IPS-11a (cell line): ENCODE data around the gene TEX11.
"Not testable (repeated sequence)": the region's sequence is repeated elsewhere in the genome, so short reads cannot be mapped to it uniquely, and the experiment has no call there.

Experiments
- H3K4me3 ChIP-seq: one replicate; pipeline ENCODE4 v1.5.1; 2013; ENCODE audit warnings: low read depth, low read length, control low read depth

Gene TEX11

DNA sequence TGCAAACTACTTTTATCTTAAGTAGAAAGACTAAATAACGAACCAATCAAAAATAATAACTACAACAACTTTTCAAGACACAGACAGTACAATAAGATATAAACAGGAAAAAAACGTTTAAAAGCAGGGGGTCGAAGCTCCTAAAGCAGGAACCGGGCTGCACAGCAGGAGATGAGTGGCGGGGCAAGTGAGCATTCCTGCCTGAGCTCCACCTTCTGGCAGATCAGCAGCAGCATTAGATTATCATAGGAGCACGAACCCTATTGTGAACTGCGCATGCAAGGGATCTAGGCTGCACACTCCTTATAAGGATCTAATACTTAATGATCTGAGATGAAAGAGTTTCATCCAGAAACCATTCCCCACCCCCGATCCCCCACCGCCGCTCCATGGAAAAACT, 146.2 kb downstream of the TEX11 start:
- H3K4me3 ChIP-seq = no peak overlapping the region

DNA sequence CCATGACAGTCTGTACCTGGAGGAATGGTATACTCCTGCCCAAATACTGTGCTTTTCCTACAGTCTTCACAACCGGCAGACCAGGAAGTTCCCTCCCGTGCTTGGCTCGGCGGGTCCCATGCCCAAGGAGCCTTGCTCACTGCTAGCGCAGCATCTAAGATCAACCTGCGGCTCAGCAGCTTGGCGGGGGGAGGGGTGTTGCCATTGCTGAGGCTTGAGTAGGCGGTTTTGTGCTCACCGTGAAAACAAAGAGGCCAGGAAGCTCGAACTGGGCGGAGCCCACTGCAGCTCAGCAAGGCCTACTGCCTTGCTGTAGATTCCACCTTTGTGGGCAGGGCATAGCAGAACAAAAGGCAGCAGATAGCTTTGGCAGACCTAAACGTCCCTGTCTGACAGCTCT, 152.7 kb downstream of the TEX11 start:
- no peak overlapping the region for H3K4me3 ChIP-seq

DNA sequence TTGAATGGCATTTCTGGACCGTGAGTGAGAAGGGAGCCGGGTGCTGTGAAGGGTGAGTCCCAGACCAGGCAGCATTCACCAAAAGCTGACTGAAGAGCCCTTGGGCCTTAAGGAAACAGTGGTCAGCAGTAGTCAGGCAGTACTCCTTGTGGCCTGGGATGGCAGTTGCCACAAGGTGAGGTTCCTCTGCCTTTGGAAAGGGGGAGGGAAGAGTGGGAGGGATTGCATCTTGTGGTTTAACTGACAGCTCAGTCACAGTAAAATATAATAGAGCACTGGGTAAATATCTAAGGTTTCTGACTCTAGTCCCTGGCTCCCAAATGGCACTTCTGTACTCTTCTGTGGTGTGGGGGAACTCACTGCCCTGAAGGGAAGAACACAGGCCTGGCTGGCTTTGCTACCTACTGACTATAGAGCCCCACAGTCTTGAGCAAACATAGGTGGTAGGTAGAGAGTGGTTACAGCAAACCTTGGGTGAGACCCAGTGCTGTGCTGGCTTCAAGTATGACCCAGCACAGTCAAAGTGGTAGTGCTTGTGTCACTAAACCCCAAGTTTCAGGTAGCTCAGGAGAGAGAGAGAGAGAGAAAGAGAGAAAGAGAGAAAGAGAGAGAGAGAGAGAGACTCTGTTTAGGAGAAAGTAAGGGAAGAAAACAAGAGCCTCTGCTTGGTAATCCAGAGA, 154.2 kb downstream of the TEX11 start:
- H3K4me3 ChIP-seq = no peak overlapping the region

DNA sequence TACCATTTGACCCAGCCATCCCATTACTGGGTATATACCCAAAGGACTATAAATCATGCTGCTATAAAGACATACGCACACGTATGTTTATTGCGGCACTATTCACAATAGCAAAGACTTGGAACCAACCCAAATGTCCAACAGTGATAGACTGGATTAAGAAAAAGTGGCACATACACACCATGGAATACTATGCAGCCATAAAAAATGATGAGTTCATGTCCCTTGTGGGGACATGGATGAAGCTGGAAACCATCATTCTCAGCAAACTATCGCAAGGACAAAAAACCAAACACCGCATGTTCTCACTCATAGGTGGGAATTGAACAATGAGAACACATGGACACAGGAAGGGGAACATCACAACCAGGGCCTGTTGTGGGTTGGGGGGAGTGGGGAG, 174.7 kb downstream of the TEX11 start:
- not testable (repeated sequence) for H3K4me3 ChIP-seq

DNA sequence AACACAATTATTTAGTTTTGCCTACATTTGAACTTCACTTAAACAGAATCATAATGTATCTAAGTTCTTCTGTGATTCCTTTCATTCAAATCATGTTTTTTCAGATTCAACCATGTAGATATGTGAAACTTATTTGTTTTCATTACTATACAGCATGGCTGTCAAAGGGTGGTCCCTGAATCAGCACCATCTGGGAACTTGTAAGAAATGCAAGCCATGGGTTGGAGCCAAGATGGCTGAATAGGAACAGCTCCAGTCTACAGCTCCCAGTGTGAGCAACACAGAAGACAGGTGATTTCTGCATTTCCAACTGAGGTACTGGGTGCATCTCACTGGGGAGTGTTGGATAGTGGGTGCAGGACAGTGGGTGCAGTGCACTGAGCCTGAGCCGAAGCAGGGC, 180.6 kb downstream of the TEX11 start:
- not testable (repeated sequence) for H3K4me3 ChIP-seq

DNA sequence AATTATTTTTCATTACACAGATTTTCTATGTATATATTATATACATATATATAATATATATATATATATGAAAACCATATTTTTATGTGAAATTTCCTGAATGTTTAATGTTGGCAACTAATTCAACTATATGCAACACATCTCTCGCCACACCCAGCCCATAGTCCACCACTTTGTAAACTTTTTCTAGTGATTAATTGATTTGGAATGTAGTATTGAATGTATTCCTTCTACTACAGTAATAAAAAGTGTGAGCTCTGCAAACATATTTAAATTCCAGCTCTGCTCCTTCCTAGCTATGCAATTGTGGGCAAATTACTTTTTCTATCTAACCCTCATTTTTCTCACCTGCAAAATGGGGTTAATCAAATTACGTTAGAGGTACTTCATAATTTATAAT, 187.8 kb downstream of the TEX11 start:
- no peak overlapping the region for H3K4me3 ChIP-seq

DNA sequence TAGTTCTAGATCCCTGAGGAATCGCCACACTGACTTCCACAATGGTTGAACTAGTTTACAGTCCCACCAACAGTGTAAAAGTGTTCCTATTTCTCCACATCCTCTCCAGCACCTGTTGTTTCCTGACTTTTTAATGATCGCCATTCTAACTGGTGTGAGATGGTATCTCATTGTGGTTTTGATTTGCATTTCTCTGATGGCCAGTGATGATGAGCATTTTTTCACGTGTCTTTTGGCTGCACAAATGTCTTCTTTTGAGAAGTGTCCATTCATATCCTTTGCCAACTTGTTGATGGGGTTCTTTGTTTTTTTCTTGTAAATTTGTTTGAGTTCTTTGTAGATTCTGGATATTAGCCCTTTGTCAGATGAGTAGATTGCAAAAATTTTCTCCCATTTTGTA, 197.2 kb downstream of the TEX11 start:
- H3K4me3 ChIP-seq = not testable (repeated sequence)

DNA sequence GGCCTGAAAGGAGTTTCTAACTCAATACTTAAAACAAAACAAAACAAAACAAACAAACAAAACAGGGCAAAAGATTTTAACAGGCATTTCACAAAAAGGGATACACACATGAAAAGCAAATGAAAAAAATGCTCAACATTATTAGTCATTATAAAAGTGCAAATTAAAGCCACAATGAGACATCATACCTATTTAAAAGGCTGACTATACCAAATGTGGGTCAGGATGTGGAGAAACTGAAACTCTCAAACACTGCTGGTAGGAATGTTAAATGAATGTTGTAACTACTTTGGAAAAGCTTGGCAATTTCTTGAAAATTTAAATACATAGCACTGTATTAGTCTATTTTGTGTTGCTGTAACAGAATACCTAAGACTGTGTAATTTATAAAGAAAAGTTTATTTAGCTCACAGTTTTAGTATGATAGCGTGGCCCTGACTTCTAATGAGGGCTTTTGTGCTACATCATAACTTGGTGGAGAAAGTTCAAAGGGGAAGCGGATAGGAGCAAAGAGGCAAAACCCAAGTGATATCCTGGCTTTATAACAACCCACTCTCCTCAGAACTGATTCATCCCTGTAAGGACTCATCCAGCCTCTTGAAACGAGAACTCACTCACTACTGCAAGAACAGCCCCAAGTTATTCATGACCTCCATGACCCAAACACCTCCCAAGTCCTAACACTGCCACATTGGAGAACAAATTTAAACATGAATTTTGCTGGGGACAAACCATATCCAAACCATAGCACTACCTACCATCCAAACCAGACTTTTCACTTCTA, 214.0 kb downstream of the TEX11 start:
- H3K4me3 ChIP-seq = no peak overlapping the region

DNA sequence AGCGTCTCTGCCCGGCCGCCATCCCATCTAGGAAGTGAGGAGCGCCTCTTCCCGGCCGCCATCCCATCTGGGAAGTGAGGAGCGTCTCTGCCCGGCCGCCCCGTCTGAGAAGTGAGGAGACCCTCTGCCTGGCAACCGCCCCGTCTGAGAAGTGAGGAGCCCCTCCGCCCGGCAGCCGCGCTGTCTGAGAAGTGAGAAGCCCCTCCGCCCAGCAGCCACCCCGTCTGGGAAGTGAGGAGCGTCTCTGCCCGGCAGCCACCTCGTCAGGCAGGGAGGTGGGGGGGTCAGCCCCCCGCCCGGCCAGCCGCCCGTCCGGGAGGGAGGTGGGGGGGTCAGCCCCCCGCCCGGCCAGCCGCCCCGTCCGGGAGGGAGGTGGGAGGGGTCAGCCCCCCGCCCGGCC, 229.1 kb downstream of the TEX11 start:
- not testable (repeated sequence) for H3K4me3 ChIP-seq

DNA sequence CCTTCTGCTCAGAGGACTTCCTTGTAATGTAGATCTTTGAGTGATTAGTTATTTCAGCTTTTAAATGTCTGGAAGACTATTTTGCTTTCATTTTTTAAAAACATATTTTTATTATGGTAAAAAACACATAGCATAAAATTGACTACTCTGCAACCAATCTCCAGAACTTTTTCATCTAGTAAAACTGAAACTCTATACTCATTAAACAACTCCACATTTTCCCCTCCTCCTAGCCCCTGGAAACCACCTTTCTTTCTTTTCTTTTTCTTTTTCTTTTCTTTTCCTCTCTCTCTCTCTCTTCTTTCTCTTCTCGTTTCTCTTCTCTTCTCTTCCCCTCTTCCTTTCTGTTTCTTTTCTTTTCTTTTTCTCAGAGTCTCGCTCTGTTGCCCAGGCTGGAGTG, 233.2 kb downstream of the TEX11 start:
- no peak overlapping the region for H3K4me3 ChIP-seq

DNA sequence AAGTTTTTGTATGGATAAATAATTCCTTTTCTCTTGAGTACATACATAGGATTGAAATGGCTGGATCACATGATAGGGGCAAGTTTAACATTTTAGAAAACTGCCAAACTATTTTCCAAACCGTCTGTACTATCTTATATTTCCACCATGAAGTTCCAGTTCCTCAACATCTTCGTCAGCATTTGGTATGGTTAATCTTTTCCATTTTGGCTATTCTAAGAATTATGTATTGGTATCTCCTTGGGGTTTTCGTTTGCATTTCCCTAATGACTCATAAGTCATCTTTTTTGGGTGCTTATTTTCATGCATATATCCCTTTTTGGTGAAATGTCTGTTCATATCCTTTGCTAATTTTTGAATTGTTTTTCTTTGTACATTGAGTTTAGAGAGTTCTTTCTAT, 236.2 kb downstream of the TEX11 start:
- no peak overlapping the region for H3K4me3 ChIP-seq

DNA sequence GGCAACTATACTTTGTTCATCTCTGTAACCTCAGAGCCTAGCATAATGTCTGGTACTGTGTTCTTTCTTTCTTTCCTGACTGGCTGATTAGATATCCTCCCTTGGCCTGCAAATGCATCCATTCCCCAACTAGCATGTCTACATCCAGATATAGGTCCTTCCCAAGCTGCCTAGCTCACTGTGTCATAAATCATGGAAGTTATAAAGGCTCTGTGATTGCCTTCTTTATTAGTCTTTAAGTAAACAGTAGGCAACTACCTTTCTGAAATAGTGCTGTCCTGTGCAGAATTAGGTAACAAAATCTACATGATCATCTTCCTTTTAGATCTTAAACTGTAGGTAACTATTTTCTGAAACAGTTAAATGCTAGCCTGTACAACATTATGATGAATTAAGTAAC, 239.4 kb downstream of the TEX11 start:
- no peak overlapping the region for H3K4me3 ChIP-seq

DNA sequence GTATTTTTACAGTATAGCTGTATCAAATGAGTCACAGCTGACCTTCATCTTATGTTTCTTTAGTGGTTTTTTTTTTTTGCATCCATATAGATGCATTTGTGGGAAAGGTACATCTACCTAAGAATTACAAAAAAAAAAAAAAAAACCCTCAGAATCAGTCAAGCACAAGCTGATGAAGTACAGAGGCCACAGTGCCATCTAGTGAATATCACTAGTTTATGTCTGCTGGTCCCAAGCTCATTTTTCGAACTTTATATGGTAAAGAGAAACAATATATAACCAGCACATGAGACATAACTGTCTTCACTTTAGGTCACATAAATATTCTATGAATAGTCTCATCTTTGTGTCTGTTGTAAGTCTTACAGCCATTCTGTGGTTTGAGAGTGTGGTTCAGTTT, 243.8 kb downstream of the TEX11 start:
- H3K4me3 ChIP-seq = no peak overlapping the region

DNA sequence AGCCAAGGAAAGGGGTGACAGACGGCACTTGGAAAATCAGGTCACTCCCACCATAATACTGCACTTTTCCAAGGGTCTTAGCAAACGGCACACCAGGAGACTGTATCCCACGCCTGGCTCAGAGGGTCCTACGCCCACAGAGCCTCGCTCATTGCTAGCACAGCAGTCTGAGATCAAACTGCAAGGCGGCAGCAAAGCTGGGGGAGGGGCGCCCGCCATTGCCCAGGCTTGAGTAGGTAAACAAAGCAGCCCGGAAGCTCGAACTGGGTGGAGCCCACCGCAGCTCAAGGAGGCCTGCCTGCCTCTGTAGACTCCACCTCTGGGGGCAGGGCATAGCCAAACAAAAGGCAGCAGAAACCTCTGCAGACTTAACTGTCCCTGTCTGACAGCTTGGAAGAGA, 247.4 kb downstream of the TEX11 start:
- H3K4me3 ChIP-seq = not testable (repeated sequence)

DNA sequence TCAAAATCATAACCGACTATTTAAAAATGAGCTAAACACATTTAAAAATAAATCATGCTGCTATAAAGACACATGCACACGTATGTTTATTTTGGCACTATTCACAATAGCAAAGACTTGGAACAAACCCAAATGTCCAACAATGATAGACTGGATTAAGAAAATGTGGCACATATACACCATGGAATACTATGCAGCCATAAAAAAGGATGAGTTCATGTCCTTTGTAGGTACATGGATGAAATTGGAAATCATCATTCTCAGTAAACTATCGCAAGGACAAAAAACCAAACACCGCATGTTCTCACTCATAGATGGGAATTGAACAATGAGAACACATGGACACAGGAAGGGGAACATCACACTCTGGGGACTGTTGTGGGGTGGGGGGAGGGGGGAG, 251.0 kb downstream of the TEX11 start:
- not testable (repeated sequence) for H3K4me3 ChIP-seq

DNA sequence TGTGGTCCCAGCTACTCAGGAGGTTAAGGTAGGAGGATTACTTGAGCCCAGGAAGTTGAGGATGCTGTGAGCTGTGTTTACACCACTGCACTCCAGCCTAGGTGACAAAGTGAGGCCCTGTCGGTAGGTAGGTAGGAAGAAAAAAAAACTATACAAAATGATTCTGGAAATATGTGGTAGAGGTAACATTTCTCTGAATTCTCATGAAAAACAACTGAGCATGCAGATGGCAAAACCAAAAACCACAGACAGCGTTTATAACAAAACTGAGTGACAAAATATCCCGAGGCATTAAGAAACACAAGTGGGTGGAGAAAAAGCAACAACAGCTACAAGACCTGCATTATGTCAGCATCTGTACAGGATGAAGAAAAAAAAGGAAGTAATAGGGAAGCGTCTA, 252.2 kb downstream of the TEX11 start:
- no peak overlapping the region for H3K4me3 ChIP-seq

DNA sequence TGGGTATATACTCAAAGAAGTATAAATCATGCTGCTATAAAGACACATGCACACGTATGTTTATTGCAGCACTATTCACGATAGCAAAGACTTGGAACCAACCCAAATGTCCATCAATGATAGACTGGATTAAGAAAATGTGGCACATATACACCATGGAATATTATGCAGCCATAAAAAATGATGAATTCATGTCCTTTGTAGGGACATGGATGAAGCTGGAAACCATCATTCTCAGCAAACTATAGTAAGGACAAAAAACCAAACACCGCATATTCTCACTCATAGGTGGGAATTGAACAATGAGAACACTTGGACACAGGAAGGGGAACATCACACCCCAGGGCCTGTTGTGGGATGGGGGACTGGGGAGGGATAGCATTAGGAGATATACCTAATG, 260.6 kb downstream of the TEX11 start:
- not testable (repeated sequence) for H3K4me3 ChIP-seq

DNA sequence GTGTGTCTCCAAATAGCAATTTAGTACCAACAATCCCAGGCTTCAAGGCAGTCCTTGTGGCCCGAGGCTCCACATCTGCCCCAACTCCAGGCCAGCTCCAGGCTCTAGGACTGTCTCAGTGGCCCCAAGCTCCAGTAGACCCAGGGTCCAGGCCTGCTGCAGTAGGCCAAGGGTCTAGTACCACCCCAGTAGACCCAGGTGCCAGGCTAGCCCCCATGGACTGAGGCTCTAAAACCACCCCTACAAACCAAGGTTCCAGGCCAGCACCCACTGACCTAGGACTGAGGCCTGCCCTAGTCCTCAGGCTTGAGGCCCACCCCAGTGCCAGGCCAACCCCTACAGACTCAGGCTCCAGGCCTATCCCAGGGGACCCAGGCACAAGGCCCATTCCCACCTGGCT, 272.3 kb downstream of the TEX11 start:
- no peak overlapping the region for H3K4me3 ChIP-seq

DNA sequence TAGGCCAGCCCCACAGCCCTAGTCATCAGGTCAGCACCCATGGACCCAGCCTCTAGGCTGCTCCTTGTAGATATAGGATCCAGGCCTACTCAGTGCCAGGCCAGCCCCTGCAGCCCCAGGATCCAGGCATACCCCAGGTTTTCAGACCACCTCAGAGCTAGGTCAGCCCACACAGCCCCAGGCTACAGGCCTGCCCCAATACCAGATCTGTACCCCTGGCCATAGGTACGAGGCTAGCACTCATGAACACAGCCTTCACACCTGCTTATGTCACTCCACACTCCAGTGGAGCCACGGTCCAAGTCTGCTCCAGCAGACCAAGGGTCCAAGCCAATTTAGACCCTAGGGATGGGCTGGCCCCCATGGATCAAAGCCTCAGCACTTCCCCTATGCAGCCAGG, 272.8 kb downstream of the TEX11 start:
- no peak overlapping the region for H3K4me3 ChIP-seq

DNA sequence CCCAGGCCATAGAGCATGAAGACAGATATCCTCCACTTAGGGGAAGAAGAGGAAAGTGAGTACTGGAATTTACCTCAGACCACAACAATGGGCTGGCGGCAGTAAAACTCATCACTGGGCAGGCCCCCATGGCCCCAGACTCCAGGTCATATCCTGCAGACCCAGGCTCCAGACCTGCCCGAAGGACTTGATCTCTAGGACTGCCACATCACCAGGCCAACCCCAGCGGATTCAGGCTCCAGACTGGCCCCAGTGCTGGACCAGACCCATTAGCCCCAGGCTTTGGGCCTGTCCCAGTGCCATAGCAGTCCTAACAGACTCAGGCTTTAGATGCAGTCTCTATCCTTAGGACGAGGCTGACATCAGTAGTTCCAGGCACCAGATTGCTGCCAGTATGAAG, 273.3 kb downstream of the TEX11 start:
- no peak overlapping the region for H3K4me3 ChIP-seq

DNA sequence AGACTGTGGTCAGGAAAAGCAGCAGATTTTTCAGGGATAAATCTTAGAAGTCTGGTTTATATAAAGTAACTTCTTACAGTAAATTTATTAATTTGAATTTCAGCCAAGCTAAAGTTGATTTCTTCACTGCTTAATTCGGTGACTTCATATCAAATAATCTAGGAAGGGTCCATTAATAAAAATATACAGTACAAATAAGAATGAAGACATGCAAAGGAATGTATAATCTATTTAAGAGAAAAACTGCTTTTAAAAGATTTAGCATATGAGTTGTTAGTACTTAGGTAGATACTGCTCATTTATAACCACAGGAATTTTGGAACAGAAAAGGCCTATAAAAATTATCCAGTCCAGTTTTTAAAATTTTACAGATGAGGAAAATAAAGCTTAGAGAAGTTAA, 286.8 kb downstream of the TEX11 start:
- no peak overlapping the region for H3K4me3 ChIP-seq

DNA sequence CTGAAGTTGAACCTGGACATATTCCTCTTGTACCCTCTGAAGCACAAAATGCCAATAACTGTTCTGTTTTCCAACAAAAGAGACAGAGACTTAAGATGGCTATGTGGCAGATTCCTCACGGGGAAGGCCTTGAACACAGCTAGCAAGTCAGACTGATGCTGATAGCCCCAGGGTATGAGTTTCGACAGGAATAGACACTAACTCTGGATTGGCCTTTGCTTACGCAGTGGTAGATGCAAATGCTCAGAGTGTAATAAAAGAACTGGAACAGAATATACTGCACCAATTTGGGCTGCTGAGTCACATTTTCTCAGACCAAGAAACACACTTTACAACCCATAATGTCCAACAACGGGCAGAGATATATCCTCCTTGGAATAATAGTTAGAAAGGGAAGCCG, 290.0 kb downstream of the TEX11 start:
- H3K4me3 ChIP-seq = no peak overlapping the region

DNA sequence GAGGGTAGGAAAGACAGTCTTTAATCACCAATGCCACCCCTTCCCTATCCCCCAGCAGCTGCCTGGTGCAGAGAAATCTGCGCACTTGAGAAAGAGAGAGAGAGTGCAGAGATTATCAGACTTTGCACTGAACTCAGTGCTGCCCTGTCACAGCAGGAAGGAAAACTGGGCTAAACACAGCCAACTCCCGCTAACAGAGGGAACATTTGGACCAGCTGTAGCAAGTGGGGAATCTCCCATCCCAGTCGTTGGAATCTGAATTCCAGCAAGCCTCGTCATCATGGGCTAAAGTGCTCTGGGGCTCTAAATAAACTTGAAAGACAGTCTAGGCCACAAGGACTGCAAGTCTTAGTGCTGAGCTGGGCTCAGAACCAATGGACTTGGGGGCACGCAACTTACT, 295.2 kb downstream of the TEX11 start:
- no peak overlapping the region for H3K4me3 ChIP-seq
